K562 (cell line): ENCODE data around the gene TMCO4. TPM values are rescaled to one million over a fixed set of nuclear protein-coding genes. Genes with fewer than 3 reads are reported as not detected.

Experiments
- ATAC-seq: fragments of 200-7000 bp; cut with Tn5 transposase; 3 replicates; pipeline ENCODE4 v1.9.1; 2020; ENCODE audit warnings: moderate library complexity
- BruUV-seq: library from RNA; stranded (reverse); fragments of 400-500 nt; replicated peaks from 2 replicates; lab custom pipeline; 2021; lab: Mats Ljungman, UMichigan
- CTCF ChIA-PET: fragments of 300-600 bp; formaldehyde crosslinking; extraction: SDS; loops from one replicate; lab custom pipeline; 2021; ENCODE audit warnings: low intra/inter-chr PET ratio; lab: Yijun Ruan, JAX
- POLR2A ChIA-PET: fragments of 300-600, 350-650 bp; sonication (Branson Sonifier 250); formaldehyde crosslinking; extraction: SDS; loops from one replicate; lab custom pipeline; 2021; ENCODE audit warnings: antibody characterized with exemption, inconsistent platforms; lab: Yijun Ruan, JAX
- DNase-seq, 4 experiments: peaks; one replicate each; pipeline versions ENCODE4 v3.0.0 to v3.0.0-alpha.2; 2011 to 2018; ENCODE audit warnings: low spot score in 3 of 4, mixed read lengths in 3 of 4; ENCODE audit errors: extremely low read depth in 1 of 4
- FAIRE-seq: peaks from 2 replicates; lab custom pipeline; 2011; peaks lifted over from hg19 to GRCh38; lab: Jason Lieb, UNC
- H2AFZ ChIP-seq: 2 replicates; pipeline ENCODE4 v1.6.0; 2011; ENCODE audit warnings: low read depth, low read length, control low read depth, inconsistent platforms
- H3K27ac ChIP-seq: fragments of 200-600 bp; 3 replicates; pipeline ENCODE4 v1.8.0; 2011; ENCODE audit warnings: low read depth, mild to moderate bottlenecking, control low read depth, inconsistent platforms, low read length, moderate library complexity, mixed read lengths; ENCODE audit errors: extremely low read depth
- H3K27me3 ChIP-seq, 2 experiments: fragments of 300-600 bp in 1 of 2; 2 replicates in 1 of 2; 3 replicates in 1 of 2; pipeline versions ENCODE4 v1.6.0 to v1.8.0; 2011; ENCODE audit warnings: inconsistent platforms in 2 of 2, low read length in 2 of 2, mild to moderate bottlenecking in 1 of 2, mixed read lengths in 1 of 2, moderate library complexity in 1 of 2; ENCODE audit not compliant: control insufficient read depth in 2 of 2, insufficient read depth in 2 of 2
- H3K36me3 ChIP-seq: fragments of 300-600 bp; 3 replicates; pipeline ENCODE4 v1.8.0; 2011; ENCODE audit warnings: mild to moderate bottlenecking, low read length, inconsistent platforms; ENCODE audit not compliant: control insufficient read depth, insufficient read depth
- H3K4me1 ChIP-seq, 2 experiments: fragments of 200-600 bp in 1 of 2; replicated peaks in 1 of 2; 2 replicates in 1 of 2; 3 replicates in 1 of 2; pipeline versions ENCODE4 v1.5.1 to v1.8.0; 2011; ENCODE audit warnings: inconsistent platforms in 2 of 2, low read length in 2 of 2, mild to moderate bottlenecking in 1 of 2, mixed read lengths in 1 of 2, moderate library complexity in 1 of 2; ENCODE audit not compliant: control insufficient read depth in 2 of 2, insufficient read depth in 2 of 2
- H3K4me2 ChIP-seq: 2 replicates; pipeline ENCODE4 v1.6.1; 2011; ENCODE audit warnings: low read length, control low read depth, inconsistent platforms, mixed read lengths; ENCODE audit not compliant: insufficient read depth
- H3K4me3 ChIP-seq: fragments of 200-600 bp; sonication (generic), shearing (Covaris generic); 2 replicates; pipeline ENCODE4 v1.5.1; 2016; ENCODE audit warnings: control low read depth, inconsistent platforms
- H3K79me2 ChIP-seq: fragments of 200-600 bp; 3 replicates; pipeline ENCODE4 v1.8.0; 2011; ENCODE audit warnings: low read length, inconsistent platforms; ENCODE audit not compliant: control insufficient read depth, insufficient read depth
- H3K9ac ChIP-seq, 2 experiments: 2 replicates each; pipeline versions ENCODE4 v1.6.0 to v1.6.1; 2011; ENCODE audit warnings: low read depth in 2 of 2, low read length in 2 of 2, control low read depth in 1 of 2, inconsistent platforms in 1 of 2, mild to moderate bottlenecking in 1 of 2, mixed read lengths in 1 of 2; ENCODE audit not compliant: insufficient read depth in 1 of 2
- H3K9me1 ChIP-seq: one replicate; pipeline ENCODE4 v1.6.0; 2011; ENCODE audit warnings: inconsistent platforms, mild to moderate bottlenecking, low read length, moderate library complexity; ENCODE audit not compliant: control insufficient read depth, insufficient read depth
- H3K9me3 ChIP-seq: replicated peaks from 2 replicates; pipeline ENCODE4 v1.5.1; 2011; ENCODE audit warnings: low read depth, low read length, inconsistent platforms; ENCODE audit not compliant: control insufficient read depth, insufficient read depth
- H4K20me1 ChIP-seq: replicated peaks from 2 replicates; pipeline ENCODE4 v1.6.1; 2011; ENCODE audit warnings: low read length, inconsistent platforms, mixed read lengths; ENCODE audit not compliant: control insufficient read depth, insufficient read depth
- DDX20 ChIP-seq: fragments of 450-650 bp; IDR thresholded peaks from 2 replicates; pipeline ENCODE4 v1.6.1; 2016; ENCODE audit warnings: missing genetic modification characterization, low read depth, mild to moderate bottlenecking, missing compliant biosample characterization, moderate library complexity
- ID3 ChIP-seq, 2 experiments: fragments of 250-450 bp in 1 of 2; fragments of 450-650 bp in 1 of 2; sonication (Bioruptor Pico) in 1 of 2; IDR thresholded peaks; 2 replicates each; pipeline versions ENCODE4 v1.6.1 to v1.8.0; 2016 to 2021; ENCODE audit warnings: mild to moderate bottlenecking in 2 of 2, moderate library complexity in 2 of 2, missing compliant biosample characterization in 1 of 2, missing genetic modification characterization in 1 of 2
- NFIC ChIP-seq: fragments of 450-650 bp; IDR thresholded peaks from 2 replicates; pipeline ENCODE4 v1.6.1; 2017; ENCODE audit warnings: mild to moderate bottlenecking, inconsistent platforms
- ZNF316 ChIP-seq: fragments of 450-650 bp; IDR thresholded peaks from 2 replicates; pipeline ENCODE4 v1.6.1; 2016
- WGBS: fragments of 100-300 bp; shearing (Covaris generic); methylation state at CpG from one replicate; pipeline ENCODE4 v1.1.6; 2016; ENCODE audit warnings: low coverage, mixed read lengths; ENCODE audit not compliant: insufficient coverage; ENCODE audit errors: missing lambda C conversion rate; 5-methylcytosine and 5-hydroxymethylcytosine counted together
- in situ Hi-C: fragments of 300-500 bp; cut with MboI; formaldehyde crosslinking; loops from 4 replicates; pipeline ENCODE4 v1.15.0; 2018; ENCODE audit warnings: inconsistent platforms, mixed read lengths
- intact Hi-C: fragments of 100-400 bp; cut with micrococcal nuclease; formaldehyde crosslinking; loops from 2 replicates; pipeline ENCODE4 v1.14.2; 2022
- polyA plus RNA-seq, 8 experiments: library from polyadenylated mRNA; depleted of rRNA in 4 of 8; stranded (reverse) in 5 of 8; unstranded in 3 of 8; fragments of >200 nt; fragmentation: Nextera tagmentation in 2 of 8; fragmentation: Illumina TruSeq in 1 of 8; extraction: Ambion mirVana in 2 of 8; extraction: Trizol in 1 of 8; gene quantifications; 2 replicates each; pipeline versions ENCODE4 v1.2.1 to v1.2.3, GENCODE V29; 2011 to 2014; ENCODE audit warnings: inconsistent platforms in 1 of 8, missing spikeins in 1 of 8
- total RNA-seq, 7 experiments: library from RNA; depleted of rRNA in 6 of 7; stranded (reverse); fragments of >200 nt in 6 of 7; fragmentation: Illumina TruSeq in 2 of 7; extraction: Trizol in 2 of 7; gene quantifications; 2 replicates each; pipeline versions ENCODE4 v1.2.1 to v1.2.3, GENCODE V29; 2011 to 2021; ENCODE audit warnings: low replicate concordance in 1 of 7

TMCO4 gene
- total and polyA plus RNA-seq, 9 of the 15 experiments (the other 6 are each of a cell fraction or from before 2014, with no cell fraction given) = 0.06 to 2.1 (median 1.2) TPM

GRCh38 chr1:19752083-19752696, 47.5 kb downstream of the TMCO4 start (continued):
- TF ChIP-seq ID3 (CRISPR knock-in tag; IDR thresholded peaks at IDR 0.05) (no peak), ID3 (tag; IDR thresholded peaks at IDR 0.05) (0 out of 2 replicates have a peak, but pooled peaks have one; percentile 36), DDX20 (tag) (0 out of 2 replicates have a peak, but pooled peaks have one; percentile 45)

- DNase-seq = no peak
- intact Hi-C loops = no loop called here
- H3K9me1 ChIP-seq = no peaks in the 10 kb centered on the region
- no peak overlapping the region for H3K9ac ChIP-seq
- H3K4me2 ChIP-seq = no peak overlapping the region
- no peaks in the 10 kb centered on the region for H3K9me3 ChIP-seq
- TF ChIP-seq NFIC (no peak), ZNF316 (peak; percentile 47)
- H3K4me3 ChIP-seq = no peak overlapping the region
- no peak for ATAC-seq
- H3K79me2 ChIP-seq = no peaks in the 10 kb centered on the region
- FAIRE-seq = no peak
- in situ Hi-C loops = no loop called here
- no peaks in the 10 kb centered on the region; a peak in 1 of 5 replicates for H3K4me1 ChIP-seq
- no peak overlapping the region for H3K27ac ChIP-seq
- no peak overlapping the region for H2AFZ ChIP-seq
- POLR2A ChIA-PET = interaction anchor here (0.6 kb wide), 2 partner anchors 19 to 122 kb away, joined by 3 read pairs; no protein-coding TSS in a partner anchor
- BruUV-seq = no TSS peak
- no peaks in the 10 kb centered on the region for H3K36me3 ChIP-seq
- CTCF ChIA-PET = no interaction called here
- H4K20me1 ChIP-seq = 0 out of 2 replicates have a peak, but pooled peaks cover 7% of the 10 kb centered on the region
- H3K27me3 ChIP-seq = peaks cover 30 to 68% of the 10 kb centered on the region in 2 experiments; a peak in 4 of 5 replicates
- WGBS = 2% methylated on average over 3 of the region's 3 CpGs
These were observed 48.8 kb downstream of the TMCO4 start for GRCh38 chr1:19750882-19751276.
